Measurements from ENCODE around the gene SP8.

Gene SP8

GRCh38 chr7:20754001-20754400 is 32.7 kb downstream of the SP8 start:
- DNase-seq (ENCODE audit: low read depth in 3 of 3), result no peak

GRCh38 chr7:20749906-20750305 is 36.8 kb downstream of the SP8 start:
- DNase-seq (ENCODE audit: low read depth in 3 of 3), result no peak

GRCh38 chr7:20748853-20749252 is 37.8 kb downstream of the SP8 start:
- no peak for DNase-seq (ENCODE audit: low read depth in 3 of 3)

- no peak for DNase-seq (ENCODE audit: low read depth in 3 of 3)
These were observed 39.7 kb downstream of the SP8 start for GRCh38 chr7:20747001-20747400.

GRCh38 chr7:20745702-20746101 is 41.0 kb downstream of the SP8 start:
- no peak for DNase-seq (ENCODE audit: low read depth in 3 of 3)

- DNase-seq (ENCODE audit: low read depth in 3 of 3), result no peak
These were observed 41.7 kb downstream of the SP8 start for GRCh38 chr7:20744954-20745446.

GRCh38 chr7:20742913-20743312 is 43.8 kb downstream of the SP8 start:
- DNase-seq (ENCODE audit: low read depth in 3 of 3), result no peak

- DNase-seq (ENCODE audit: low read depth in 3 of 3), result no peak
These were observed 44.9 kb downstream of the SP8 start for GRCh38 chr7:20741801-20742200.

GRCh38 chr7:20738518-20739481 is 47.9 kb downstream of the SP8 start:
- no peak for DNase-seq (ENCODE audit: low read depth in 3 of 3)

- no peak for DNase-seq (ENCODE audit: low read depth in 3 of 3)
These were observed 48.7 kb downstream of the SP8 start for GRCh38 chr7:20737840-20738448.

GRCh38 chr7:20735346-20736065 is 51.2 kb downstream of the SP8 start:
- no peak for DNase-seq (ENCODE audit: low read depth in 3 of 3)

All from stimulated activated CD4-positive, alpha-beta T cell treated with anti-CD3 and anti-CD28 coated beads, TNF-alpha, amount 100 ng/mL, for 48 hours (primary cell).